ENCODE results near the gene IL18RAP.

The IL18RAP gene

GRCh38 chr2:102484310-102485061, 61.5 kb downstream of the IL18RAP start:
- FAIRE-seq, result no peak
- no peak for DNase-seq (ENCODE audit: insufficient read length, low spot score)
- TF ChIP-seq CTCF (IDR thresholded peaks at IDR 0.05; ENCODE audit: insufficient read depth, missing control alignments), result no peak

GRCh38 chr2:102485147-102485785, 62.3 kb downstream of the IL18RAP start:
- FAIRE-seq (no peak), DNase-seq (ENCODE audit: insufficient read length, low spot score) (no peak)
- TF ChIP-seq CTCF (IDR thresholded peaks at IDR 0.05; ENCODE audit: insufficient read depth, missing control alignments), result no peak

- FAIRE-seq, result no peak
These were observed 64.2 kb downstream of the IL18RAP start for GRCh38 chr2:102486941-102487702.

GRCh38 chr2:102487761-102488462, 65.0 kb downstream of the IL18RAP start:
- no peak for FAIRE-seq
- DNase-seq (ENCODE audit: insufficient read length, low spot score), result no peak
- no peak for TF ChIP-seq CTCF (IDR thresholded peaks at IDR 0.05; ENCODE audit: insufficient read depth, missing control alignments)

More at GRCh38 chr2:102486941-102487702, 64.2 kb downstream of the IL18RAP start:
- DNase-seq (ENCODE audit: insufficient read length, low spot score), result no peak
- no peak for TF ChIP-seq CTCF (IDR thresholded peaks at IDR 0.05; ENCODE audit: insufficient read depth, missing control alignments)

GRCh38 chr2:102489646-102490045, 66.7 kb downstream of the IL18RAP start:
- DNase-seq (ENCODE audit: insufficient read length, low spot score) (no peak), FAIRE-seq (no peak)
- TF ChIP-seq CTCF (IDR thresholded peaks at IDR 0.05; ENCODE audit: insufficient read depth, missing control alignments), result no peak

- TF ChIP-seq CTCF (IDR thresholded peaks at IDR 0.05; ENCODE audit: insufficient read depth, missing control alignments), result no peak
- DNase-seq (ENCODE audit: insufficient read length, low spot score) (no peak), FAIRE-seq (no peak)
These were observed 69.0 kb downstream of the IL18RAP start for GRCh38 chr2:102492006-102492405.

Measured in D721Med (cell line).